GM21381 (cell line): Measurements from ENCODE around the gene SUPT6H.

Source experiments
- ATAC-seq: cut with Tn5 transposase; IDR thresholded peaks from one replicate; pipeline ENCODE4 v1.9.1; 2021; ENCODE audit warnings: mild to moderate bottlenecking, moderate library complexity; ENCODE audit not compliant: unreplicated experiment

Gene SUPT6H

DNA sequence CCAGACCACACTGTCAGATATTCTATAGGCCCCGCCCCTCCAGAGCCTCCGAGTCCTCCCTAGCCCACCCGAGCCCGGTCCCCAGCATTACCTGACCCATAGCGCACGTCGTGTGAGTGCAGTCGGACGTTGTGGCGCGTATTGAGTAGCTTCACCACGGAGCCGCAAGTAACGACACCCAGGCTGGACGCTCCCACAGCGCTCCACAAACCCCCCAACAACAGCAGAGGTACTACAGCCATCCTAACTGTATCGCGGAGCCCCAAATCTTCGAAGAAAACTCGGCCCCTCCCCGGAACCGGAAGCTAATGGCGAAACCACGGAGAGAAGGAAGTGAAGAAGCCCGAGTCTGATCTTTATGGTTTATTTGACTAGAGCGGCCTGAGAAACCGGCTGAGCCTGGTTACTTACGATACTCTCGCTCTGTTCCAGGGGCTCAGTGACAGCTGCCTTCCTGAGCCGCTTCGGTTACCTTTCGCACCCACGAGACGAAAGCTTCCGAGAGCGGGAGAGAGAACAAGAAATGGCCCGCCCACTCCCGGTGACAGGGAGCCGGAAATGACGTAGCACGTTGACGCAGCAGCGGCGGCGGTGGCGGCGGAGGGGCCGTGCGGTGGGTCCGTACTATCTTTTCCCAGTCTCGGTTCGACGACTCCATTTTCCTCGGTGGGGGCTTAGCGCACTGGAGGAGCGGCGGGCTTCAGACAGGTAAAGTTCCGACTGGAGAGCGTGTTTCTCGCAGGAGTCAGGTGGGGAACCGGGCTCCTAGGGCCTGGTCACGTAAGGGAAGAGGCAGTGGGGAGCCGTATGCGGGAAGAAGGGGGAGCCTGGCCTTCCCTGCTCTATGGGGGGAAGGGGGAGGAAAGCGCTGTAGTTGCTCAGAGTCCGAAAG, at the start of gene SUPT6H, which contains the start of gene SDF2:
SUPT6H (plus strand) TSS at position 571 of the 892 bp plus-strand sequence. CDS start 11,197 bp downstream, outside the sequence.
SDF2 (minus strand) TSS at position 272 of the 892 bp plus-strand sequence; CDS start at position 242, 30 bp downstream.
- peak; percentile 82 for ATAC-seq

DNA sequence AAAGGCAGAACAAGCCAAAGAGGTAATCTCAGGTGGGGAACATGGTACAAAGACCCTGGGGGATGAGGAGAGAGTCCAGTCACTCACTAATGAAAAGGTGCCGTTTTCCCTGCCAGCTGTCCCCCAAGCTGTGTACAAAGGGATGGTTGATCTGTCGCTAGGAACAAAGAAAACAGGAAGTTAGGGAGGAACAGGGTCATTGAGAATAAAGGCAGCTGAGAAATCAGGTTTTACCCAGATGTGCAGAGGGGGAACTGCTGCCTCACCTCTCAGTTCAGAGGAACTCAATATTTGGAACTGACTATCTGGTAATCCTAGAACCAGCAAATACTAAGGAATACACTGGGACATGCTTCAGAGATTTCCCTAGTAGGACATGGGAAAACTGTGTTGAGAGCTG, 49.5 kb upstream of the SUPT6H start:
- ATAC-seq: no peak

DNA sequence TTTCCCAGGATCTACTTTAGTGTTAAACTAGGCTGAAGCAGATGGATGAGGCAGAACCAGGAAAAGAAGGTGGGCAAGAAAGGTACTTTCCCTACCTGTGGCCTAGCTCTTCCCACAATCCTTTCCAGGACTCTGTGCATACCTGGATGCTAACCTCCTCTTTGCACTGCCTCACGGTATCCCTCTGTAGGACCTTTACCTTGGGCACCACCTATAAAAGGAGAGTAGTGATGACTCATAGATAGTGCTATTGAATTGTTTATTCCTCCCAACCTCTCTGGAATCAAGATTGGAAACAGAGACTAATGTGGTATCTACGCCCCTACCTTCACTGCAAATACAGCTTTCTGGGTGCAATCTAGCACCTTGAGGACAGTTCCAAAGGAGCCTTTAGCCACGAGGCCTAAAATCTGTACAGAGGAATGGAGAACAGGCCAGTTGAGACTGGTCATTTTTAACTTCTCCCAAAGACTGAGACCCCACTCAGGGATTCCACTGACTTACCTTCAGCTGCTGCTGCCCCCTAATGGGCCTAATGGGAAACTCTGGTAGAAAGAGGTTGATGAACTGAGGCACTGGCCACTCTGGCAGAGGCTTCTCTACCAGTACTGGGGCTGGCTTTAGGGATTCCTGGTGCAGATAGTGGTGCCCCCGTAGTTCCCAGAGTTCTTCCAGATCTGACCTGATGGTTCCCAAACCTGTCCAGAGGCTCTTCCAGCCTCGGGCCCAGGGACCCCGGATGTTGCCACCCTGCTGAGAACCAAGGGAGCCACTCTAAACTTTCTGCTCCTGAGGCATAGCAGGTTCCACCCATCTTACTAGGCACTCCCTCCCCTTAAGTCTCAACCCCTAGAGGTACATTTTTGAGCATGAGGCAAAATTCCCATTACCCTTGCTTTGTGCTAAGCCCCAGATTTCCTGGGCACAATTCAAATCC, 48.8 kb upstream of the SUPT6H start:
- ATAC-seq: no peak

GRCh38 chr17:28613931-28614381, 48.0 kb upstream of the SUPT6H start, which contains the start of gene RSKR:
Gene RSKR (minus strand): TSS chr17:28614185. CDS start chr17:28614161, 24 bp downstream.
- ATAC-seq: no peak

GRCh38 chr17:28615260-28615940, 46.6 kb upstream of the SUPT6H start:
- no peak for ATAC-seq

DNA sequence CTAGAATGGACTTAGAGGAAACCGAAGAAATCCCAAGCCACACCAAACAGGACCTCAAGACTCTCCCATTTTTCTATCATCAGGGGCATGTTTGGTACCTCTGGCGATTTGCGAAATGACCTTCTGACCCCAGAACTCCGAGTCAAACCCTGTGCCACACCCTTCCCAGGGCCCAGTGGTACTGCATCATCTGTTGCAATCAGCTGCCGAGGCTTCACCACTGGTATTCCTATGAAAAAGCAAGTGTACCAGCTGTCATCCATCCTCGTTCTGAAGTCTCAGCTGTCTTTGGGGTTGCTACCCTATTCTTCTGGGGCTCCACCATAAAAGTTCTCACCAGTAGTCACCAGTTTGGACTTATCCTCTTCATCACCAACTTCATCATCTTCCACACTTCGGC, 45.7 kb upstream of the SUPT6H start:
- no peak for ATAC-seq

- ATAC-seq: no peak
These were observed 43.5 kb upstream of the SUPT6H start for GRCh38 chr17:28618464-28618863.

DNA sequence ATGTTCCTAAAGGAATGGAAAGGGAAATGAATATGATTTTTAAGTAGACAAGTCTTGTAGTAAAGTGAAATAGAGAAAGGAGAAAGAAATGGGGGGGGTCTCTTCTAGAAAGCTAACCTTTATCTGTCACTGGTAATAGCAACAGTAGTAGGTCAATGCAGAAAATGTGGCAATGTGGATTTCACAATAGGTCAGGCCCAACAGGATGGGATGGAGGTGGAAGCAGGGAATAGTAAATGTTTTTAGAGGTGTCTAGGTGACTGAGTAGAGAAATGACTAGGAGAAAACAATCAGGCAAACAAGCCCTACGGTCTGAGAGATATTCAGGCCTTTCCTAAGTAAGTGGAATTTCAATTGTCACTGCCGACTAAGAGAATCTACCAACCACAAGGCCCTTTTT, 42.0 kb upstream of the SUPT6H start:
- ATAC-seq: no peak

- no peak for ATAC-seq
These were observed 39.8 kb upstream of the SUPT6H start for GRCh38 chr17:28622186-28622585.

DNA sequence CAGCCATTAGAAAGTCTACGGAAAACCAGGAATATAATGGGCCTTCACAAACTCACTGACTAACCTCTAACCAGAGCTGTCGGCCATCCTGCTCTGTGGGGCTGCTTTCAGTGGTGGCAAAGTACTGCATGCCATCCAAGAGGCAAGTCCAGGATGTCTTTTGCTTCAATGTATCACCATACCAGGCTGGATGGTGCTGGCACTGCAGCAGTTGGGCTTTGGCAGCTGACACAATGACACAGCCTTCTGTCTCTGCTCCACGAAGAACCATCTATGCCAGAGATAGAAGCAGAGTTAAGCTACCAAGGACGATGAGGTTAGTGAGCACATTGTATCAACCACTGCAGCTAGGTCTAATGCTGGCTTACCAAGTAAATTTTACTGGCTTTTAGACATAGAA, 38.3 kb upstream of the SUPT6H start:
- no peak for ATAC-seq

GRCh38 chr17:28624148-28624547, 37.9 kb upstream of the SUPT6H start:
- ATAC-seq: no peak

GRCh38 chr17:28626818-28627217, 35.2 kb upstream of the SUPT6H start:
- no peak for ATAC-seq

DNA sequence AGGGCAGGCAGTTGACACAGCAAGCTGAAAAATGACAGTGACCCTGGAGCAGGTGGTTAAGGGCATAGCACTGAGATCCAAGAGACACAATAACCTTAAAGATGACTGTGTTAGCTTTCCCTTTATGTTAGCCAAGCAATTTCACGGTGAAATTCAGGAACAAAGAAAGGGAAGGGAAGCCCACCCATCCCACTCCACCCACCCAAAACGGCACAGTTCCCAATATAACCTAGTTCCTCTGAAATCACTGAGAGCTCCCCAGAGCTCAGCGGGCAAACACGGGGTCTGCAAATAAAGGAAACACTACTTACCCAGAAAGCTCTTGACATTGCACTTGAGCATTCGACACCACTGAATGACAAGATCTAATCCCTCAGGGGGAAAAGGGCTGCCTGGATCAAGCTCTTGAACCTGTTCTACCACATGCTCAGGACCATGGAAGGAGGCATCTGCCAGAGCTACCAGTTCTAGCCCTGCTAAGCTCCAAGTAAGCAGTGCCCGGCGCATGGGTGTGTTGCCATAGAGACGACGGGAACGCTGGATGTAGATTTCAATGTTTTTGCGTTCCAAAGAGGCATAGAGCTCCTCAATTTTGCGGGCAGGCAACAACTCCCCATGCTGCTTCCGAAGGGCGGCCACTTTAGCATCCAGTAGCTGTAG, 27.7 kb upstream of the SUPT6H start:
- ATAC-seq: no peak

DNA sequence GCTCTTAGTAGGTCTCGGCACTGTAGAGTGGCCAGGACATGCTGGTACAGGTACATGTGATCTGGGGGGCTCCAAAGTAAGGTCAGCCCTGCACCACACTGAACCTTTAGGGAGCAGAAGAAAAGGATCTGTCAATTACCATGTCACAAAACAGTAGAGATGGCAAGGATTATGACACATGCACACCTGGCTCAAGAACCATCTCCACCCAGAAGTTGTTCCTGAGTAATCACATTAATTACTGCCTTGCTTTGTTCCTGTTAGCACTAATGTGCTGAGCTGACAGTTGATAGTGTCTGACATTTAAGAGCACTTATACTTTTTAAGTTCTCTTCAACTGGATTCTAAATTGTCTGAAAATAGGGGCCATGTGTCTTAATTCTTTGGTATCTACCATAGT, 26.5 kb upstream of the SUPT6H start:
- ATAC-seq: no peak

- no peak for ATAC-seq
These were observed 20.4 kb upstream of the SUPT6H start for GRCh38 chr17:28641579-28641978.

- ATAC-seq: peak; percentile 15
These were observed 17.8 kb upstream of the SUPT6H start for GRCh38 chr17:28643983-28644786.

DNA sequence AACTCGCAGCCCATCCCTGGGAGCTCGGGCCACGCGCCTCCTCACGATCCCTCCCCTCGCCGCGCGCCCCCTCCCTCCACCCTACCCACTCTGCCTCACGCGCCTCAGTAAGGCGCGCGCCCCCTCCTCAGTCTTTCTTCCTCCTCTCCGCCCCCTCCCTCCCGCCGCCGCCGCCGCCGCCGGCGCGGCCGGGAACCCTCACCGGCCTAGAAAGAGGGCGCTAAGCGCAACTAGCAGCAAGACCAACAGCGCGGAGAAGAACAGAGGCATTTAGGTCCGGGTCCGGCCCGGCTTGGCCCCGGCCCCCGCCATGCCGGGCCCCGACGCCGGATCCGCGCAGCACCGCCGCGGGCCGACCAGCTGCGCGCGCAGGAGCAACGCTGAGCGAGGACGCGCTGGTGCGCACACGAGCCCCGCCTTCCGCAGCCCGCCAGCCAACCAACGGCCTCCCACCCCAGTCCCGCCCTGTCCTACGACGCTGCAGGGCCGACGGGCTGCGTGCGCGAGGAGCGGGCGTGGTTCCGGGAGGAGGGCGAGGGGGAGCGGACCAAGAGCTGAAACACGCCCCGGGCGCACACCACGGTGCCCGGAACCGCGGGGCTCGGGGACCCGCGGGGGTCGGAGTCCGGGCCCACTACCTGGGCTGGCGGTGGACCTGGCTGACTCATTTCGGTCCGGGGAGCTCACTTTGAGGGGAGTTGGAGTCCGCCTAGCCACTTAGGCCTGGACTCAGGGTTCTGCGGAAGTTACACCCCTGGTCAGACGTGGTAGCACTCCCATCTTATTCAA, 17.0 kb upstream of the SUPT6H start, which contains the start of gene BLTP2:
BLTP2 (minus strand) TSS at position 372 of the 789 bp plus-strand sequence; CDS start at position 270, 102 bp downstream.
- peak; percentile 84 for ATAC-seq

DNA sequence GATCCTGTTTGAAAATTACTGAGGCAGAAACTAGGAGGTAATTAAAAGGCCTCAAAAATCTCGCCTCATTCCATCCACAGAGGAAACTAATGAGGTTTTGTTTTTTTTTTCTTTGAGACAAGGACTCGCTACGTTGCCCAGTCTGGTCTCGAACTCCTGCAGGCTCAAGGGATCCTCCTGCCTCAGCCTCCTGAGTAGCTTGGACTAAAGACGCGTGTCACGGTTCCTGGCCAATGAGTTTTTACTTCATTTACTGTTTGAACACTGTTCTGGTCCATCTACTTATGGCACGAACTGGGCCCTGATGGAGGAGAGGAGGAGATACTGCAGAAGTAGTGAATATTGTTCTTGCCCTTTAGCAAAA, 16.4 kb upstream of the SUPT6H start:
- ATAC-seq: no peak
